ENCODE measurements around the gene TNS2.

DNA sequence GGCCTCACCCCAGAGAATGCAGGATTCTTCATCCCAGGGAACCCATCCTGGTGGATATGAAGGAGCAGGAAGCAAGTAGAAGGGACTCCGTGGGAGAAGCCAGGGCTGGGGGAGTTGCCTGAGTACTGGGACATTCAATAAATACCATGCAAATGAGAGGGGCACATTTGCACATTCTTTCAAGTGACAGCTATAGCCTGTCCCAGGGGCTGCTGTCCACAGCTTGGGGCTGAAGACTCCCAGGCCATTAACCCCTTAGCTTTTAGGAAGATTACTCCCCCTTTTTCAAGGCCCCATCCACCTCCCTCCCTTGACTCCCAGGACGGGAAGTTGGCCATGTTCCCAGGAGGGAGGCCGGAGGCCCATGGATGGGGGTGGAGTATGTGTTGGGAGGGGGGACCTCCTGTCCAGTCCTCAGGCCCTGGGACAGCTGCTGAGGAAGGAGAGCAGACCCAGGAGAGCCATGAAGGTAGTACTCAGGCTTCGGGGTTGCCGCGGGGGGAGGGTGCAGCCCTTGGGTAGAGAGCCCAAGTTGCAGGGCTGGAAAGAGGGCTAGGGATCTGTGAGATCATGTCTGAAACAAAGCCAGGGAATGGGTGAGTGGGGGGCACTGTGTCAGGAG lies 974 bp upstream of the TNS2 start:
- TF ChIP-seq EP300 (IDR thresholded peaks at IDR 0.05; ENCODE audit: borderline replicate concordance in 1 of 2, low read depth in 1 of 2, low read length in 1 of 2) (peak; percentile 4 to 55; a peak in 1 of 4 replicates), NFIC (IDR thresholded peaks at IDR 0.05; ENCODE audit: borderline replicate concordance) (peak; percentile 94), EZH2phosphoT487 (IDR thresholded peaks at IDR 0.05; ENCODE audit: borderline replicate concordance, low read depth) (no peak), SIN3A (IDR thresholded peaks at IDR 0.05; ENCODE audit: borderline replicate concordance, low read depth, low read length) (peak; percentile 14; the same call in 1 of the 2 replicates), FOXM1 (IDR thresholded peaks at IDR 0.05; ENCODE audit: low read depth) (no peak), NRF1 (IDR thresholded peaks at IDR 0.05; ENCODE audit: low read depth, low read length) (no peak), RAD21 (IDR thresholded peaks at IDR 0.05; ENCODE audit: low read length) (no peak), RFX5 (IDR thresholded peaks at IDR 0.05; ENCODE audit: low read length) (no peak)
- TF ChIP-seq, protein P1, sequence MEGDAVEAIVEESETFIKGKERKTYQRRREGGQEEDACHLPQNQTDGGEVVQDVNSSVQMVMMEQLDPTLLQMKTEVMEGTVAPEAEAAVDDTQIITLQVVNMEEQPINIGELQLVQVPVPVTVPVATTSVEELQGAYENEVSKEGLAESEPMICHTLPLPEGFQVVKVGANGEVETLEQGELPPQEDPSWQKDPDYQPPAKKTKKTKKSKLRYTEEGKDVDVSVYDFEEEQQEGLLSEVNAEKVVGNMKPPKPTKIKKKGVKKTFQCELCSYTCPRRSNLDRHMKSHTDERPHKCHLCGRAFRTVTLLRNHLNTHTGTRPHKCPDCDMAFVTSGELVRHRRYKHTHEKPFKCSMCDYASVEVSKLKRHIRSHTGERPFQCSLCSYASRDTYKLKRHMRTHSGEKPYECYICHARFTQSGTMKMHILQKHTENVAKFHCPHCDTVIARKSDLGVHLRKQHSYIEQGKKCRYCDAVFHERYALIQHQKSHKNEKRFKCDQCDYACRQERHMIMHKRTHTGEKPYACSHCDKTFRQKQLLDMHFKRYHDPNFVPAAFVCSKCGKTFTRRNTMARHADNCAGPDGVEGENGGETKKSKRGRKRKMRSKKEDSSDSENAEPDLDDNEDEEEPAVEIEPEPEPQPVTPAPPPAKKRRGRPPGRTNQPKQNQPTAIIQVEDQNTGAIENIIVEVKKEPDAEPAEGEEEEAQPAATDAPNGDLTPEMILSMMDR (IDR thresholded peaks at IDR 0.05), result no peak
- TF ChIP-seq, protein P2, sequence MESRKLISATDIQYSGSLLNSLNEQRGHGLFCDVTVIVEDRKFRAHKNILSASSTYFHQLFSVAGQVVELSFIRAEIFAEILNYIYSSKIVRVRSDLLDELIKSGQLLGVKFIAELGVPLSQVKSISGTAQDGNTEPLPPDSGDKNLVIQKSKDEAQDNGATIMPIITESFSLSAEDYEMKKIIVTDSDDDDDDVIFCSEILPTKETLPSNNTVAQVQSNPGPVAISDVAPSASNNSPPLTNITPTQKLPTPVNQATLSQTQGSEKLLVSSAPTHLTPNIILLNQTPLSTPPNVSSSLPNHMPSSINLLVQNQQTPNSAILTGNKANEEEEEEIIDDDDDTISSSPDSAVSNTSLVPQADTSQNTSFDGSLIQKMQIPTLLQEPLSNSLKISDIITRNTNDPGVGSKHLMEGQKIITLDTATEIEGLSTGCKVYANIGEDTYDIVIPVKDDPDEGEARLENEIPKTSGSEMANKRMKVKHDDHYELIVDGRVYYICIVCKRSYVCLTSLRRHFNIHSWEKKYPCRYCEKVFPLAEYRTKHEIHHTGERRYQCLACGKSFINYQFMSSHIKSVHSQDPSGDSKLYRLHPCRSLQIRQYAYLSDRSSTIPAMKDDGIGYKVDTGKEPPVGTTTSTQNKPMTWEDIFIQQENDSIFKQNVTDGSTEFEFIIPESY (IDR thresholded peaks at IDR 0.05; ENCODE audit: borderline replicate concordance, low read depth), result no peak
- TF ChIP-seq, protein P3, sequence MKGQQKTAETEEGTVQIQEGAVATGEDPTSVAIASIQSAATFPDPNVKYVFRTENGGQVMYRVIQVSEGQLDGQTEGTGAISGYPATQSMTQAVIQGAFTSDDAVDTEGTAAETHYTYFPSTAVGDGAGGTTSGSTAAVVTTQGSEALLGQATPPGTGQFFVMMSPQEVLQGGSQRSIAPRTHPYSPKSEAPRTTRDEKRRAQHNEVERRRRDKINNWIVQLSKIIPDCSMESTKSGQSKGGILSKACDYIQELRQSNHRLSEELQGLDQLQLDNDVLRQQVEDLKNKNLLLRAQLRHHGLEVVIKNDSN (IDR thresholded peaks at IDR 0.05; ENCODE audit: borderline replicate concordance, low read depth), result no peak

Data from SK-N-SH (cell line).